Stimulated activated CD4-positive, alpha-beta T cell treated with anti-CD3 and anti-CD28 coated beads, Interleukin-12 subunit alpha, Interleukin-12 subunit beta, amount 100 ng/mL, for 48 hours (primary cell): Measurements from ENCODE around the gene KRTAP10-5.
"Not testable (repeated sequence)": the region's sequence is repeated elsewhere in the genome, so short reads cannot be mapped to it uniquely, and the experiment has no call there.

ENCODE experiments used
- DNase-seq, 3 donors: peaks; one replicate each; pipeline ENCODE4 v3.0.0-alpha.2; 2020; ENCODE audit warnings: low read depth in 2 of 3, low spot score in 1 of 3

The KRTAP10-5 gene

DNA sequence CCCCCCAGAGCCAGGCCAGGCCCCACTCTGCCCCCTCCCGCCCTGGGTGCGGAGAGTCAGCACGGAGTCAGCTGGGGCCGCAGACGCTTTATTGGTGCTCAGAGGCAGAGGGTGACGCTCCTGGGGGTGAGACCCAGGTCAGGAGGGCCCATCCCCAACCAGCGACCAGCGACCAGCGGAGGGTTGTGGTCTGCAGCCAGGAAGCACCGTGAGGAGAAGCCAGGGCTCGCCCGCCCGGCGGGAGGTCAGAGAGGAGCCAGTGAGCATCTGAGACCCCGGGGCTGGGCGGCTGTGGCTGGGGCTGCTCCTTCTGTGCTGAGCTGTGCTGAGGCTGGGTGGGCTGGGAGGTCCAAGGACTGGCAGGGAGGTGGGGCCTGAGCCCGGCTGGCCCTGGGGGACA is 30.1 kb downstream of the KRTAP10-5 start:
- not testable (repeated sequence) for DNase-seq

DNA sequence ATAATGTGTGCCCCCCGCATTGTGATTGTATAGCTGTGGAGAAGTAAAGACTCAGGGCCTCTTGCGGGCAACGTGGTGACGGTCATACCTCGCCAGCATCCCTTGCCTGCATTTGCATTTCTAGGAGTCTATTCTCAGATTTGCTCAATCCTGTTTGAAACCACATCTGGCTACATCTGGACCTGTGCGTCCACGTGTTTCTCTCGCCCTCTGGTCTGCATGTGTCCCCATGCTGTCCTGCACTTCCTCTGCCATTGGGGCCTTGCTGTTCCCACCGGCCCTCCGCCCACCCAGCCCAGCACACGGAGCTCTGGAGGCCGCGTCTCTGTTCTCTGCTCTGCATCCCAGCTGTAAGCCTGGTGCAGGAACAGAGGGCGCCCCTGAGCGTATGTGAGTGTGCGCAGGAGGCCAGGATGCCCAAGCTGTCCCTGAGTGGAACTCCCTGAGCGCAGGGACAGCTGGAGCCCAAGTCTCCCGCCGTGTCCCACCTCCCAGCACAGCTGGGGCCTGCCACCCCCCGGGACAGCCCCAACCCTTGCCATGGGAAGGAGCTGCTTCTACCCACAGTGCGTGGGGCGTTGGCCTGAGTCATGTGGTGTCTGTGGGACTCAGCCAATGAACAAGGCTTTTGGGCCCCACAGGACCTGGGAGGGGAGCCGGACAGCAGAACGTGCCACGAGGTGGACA is 30.7 kb downstream of the KRTAP10-5 start:
- no peak for DNase-seq

DNA sequence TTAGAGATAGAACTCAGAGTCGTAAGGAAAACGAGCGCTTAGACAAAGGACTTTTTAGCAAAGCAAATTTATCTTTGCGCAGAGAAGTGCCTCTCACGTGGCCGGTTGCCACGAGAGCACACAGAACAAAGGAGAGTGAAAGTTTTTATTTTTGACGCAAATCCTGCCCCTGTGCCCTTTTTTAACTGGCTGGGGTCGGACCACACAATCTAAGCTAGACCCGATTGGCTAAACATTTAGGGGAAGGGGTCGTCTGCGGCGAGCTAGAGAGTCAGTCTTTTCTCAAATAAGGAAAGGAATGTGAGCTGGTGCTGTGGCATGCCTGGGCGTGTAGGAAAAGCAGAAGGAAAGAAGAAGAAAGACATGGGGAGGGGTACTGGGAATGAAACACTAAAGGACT is 31.5 kb downstream of the KRTAP10-5 start:
- DNase-seq: no peak

DNA sequence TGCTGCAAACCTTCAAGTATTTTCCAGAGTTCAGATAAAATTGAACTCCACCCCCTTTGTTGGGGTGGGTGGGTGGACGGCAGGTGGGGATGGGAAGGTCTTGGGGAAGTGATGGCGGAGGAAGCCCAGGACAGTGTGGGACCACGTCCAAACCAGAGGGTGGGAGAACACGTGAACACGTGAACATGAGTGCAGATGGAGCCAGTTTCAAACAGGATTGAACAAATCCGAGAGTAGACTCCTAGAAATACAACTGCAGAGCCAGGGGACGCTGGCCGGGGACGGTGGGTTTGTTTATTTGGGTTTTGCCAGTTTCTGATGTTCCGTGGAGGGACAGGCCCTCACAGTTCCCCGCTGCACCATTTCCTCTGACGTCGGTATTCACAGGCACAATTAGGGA is 32.0 kb downstream of the KRTAP10-5 start:
- no peak for DNase-seq

DNA sequence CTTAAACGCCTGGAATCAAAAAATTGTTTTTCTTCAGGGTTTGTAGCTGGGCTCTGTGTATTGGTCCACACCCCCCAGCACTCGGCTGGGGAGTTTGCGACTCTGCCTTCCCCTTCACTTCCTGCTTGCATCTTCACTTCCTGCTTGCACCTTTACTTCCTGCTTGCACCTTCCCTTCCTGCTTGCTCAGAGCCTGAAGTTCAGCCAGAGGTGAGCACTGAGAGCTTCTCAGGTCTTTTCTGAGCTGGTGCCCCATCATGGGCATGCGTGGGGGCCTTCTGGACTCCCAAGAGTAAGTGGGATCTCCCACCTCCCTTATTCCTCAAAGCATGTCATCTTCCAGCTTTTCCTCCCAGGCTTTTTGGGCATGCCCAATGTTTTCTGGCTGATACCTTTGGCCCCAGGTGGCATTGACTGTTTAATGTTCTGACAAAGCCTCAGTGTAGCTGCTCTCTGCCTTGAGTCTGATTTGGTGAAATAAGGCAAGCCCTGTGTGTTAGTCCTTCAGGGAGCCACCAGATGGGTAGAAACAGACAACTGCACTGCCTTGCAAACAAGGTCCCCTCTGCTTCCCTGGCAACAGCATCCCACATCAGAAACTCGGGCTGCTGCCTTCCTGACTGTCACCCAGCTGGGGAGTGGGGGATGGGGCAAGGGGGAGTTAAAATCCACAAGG is 32.6 kb downstream of the KRTAP10-5 start:
- DNase-seq: peak in 1 of 3 donors; percentile 6

DNA sequence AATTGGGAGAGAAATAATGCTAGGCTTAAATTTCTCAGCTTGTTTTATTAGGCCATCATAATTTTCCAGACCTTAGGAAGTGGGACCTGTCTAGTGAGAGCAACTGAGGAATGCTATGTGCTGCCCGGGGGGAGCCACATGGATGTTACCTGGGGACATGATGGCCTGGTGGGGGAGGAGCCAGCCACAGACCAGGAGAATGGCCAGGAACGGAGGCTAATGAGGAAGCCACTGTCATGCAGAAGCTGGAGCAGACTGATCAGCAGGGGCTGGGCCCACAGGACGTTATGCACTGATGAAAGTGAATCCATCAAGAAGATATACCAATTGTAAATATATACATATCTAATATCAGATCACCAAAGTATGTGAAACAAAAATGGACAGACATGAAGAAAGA is 35.8 kb downstream of the KRTAP10-5 start:
- no peak for DNase-seq

DNA sequence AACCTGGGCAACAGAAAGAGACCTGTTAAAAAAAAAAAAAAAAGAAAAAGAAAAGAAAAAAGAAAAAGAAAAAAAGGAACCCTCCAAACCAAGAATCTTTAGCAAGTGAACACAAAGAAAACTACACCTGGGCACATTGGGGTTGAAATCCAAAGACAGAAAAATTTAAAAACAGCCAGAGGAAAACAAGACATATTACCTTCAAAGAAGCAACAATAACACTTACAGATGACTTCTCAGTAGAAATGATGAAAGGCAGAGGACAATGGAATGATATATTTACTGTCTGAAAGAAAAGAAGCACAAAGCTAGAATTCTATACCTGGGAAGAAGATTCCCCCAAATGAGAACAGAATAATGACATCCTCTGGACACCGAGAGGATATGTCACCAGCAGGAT is 37.7 kb downstream of the KRTAP10-5 start:
- no peak for DNase-seq

DNA sequence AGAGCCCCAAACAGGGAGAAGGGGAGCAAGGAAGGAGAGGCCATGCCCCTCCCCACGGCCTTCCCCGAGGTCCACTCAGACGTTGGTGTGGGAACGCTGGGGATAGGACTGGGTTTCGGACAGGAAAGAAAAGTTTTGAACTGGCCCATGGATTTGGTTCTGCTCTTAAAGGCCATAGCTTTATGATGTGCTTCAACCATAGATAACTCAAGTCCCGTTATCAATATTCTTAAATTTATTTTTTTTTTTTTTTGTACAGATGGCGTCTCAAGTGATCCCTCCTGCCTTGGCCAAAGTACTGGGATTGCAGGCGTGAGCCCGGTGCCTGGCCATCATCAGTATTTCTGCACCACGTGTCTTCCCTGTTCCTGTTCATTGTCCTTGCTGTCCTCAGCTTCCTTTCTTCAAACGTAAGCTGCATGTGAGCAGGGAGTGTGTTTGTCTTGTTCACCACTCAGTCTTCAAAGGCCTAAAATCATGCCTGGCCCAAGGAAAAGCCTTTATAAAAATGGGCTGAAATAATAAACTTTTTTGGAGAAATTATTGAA is 39.6 kb downstream of the KRTAP10-5 start:
- DNase-seq: no peak

DNA sequence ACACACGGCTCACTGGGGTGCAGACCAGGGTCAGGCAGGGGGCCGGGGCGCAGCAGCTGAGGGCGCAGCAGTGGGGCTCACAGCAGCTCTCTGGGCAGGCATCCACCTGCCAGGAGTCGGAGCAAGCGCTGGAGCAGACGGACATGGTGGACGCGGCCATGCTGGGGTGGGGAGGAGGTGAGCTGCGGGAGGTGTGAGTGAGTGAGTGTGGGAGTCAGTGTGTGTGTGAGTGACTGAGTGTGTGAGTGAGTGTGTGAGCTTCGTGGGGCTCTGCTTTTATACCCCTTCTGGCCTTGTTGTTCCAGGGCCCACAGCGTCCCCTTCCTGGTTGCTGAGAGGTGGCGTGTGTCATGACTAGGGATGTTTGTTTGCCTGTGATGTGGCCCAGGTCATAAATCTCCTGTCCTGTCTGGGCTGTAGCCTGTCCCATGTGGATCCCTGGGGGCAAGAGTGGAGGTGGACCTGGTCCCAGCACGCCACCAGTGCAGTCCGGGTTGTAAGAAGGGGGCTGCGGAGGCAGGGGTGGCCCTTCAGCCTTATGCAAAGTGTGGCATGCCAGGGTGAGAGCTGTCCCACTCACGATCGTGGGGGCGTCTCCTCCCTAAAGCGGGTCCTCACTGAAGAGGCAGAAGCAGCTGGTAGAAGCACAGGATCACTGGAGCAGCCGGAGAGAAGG is 40.3 kb downstream of the KRTAP10-5 start, which contains the start of gene KRTAP10-1:
KRTAP10-1 (minus strand) TSS at position 205 of the 676 bp plus-strand sequence; CDS start at position 160, 45 bp downstream.
- DNase-seq: no peak

DNA sequence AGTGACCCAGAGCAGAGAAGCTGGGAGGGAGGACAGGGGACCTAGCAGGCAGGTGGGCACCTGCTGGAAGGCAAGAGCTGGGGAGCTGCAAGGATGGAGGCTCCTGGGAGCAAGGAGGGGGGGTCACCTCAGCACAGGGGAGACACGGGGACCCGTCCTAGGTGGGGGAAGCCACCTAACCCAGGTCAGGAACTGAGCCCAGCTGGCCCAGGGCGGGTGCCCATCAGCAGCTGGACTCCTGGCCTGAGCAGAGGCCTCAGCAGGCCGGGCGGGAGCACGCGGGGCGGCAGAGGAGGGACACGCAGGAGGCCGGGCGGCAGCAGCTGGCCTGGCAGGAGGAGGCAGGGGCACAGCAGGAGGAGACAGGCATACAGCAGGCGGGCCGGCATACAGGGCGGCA is 41.4 kb downstream of the KRTAP10-5 start:
- DNase-seq: no peak

DNA sequence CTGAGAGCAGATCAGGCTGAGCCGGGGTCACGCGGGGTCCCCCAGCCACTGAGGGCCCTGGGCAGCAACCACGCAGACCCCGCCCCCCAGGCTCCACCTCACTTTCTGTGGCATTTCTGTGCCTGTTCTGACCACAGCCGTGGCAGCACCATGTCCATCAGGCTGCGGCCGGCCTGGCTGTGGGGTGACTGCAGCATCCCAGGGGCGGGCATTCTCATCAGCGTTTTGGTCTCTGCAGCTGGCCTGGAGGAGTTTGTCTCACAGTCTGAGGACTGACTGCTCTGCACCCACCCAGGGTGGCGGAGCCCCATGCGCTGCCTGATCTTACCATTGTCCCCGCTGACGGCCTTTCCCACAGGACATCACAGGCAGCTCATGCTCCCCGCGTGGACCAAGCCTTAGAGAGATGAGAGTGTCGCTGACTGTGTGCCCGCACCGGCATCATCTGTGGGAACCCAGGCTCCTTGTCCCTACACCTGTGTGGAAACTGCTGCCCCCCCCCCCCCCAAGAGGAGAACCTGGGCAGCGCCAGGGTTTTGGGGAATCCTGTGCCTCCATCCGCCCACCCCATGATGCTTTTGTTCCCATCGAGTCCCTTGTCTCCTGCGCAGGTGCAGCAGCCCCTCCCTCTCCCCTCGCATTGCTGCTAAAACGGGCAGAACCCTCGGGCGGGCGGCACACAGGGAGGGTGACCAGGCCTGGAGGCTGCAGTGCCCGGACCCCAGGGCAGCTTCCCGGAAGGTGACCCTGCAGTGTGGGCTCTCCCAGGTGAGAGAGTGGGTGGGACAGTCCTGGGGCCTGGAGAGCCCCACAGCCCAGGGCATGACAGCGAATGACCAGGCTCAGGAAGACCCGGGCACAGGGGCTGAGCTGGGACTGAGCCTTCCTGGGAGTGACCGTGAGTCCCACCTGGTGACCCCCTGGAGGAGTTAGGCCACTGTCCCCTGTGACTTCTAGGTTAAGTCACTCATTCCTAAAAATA is 42.2 kb downstream of the KRTAP10-5 start:
- DNase-seq: no peak

DNA sequence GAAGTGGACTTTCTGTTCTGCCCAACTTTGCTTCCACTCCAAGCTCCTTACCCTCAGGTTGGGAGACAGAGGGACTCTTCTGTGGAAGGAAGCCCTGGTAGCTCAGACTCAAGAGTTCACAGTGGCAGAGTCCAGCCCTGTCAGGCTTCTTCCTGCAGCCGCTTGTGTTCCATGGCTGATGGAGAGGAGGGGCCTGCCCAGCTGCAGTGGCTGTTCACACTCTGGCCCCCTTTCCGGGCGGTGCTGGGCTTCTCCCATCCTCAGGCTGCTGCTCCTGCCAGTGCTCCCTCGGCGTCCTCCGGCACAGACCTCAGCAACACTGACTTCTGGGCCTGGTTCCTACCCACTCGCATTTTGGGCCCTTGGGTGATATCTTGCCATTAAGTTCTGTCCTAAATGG is 44.4 kb downstream of the KRTAP10-5 start:
- no peak for DNase-seq

DNA sequence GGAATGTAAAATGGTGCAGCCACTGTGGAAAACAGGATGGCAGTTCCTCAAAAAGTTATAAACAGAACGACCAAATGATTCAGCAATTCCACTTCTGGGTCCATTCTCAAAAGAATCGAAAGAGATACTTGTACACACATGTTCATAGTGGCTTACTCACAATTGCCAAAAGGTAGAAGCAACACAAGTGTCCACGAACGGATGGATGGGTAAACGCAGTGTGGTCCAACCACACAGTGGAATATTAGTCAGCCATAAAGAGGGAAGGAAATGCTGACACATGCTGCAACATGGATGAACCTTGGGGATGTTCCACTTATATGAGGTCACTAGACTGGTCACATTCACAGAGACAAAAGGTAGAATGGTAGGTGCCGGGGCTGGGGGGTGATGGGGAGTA is 45.7 kb downstream of the KRTAP10-5 start:
- no peak for DNase-seq

DNA sequence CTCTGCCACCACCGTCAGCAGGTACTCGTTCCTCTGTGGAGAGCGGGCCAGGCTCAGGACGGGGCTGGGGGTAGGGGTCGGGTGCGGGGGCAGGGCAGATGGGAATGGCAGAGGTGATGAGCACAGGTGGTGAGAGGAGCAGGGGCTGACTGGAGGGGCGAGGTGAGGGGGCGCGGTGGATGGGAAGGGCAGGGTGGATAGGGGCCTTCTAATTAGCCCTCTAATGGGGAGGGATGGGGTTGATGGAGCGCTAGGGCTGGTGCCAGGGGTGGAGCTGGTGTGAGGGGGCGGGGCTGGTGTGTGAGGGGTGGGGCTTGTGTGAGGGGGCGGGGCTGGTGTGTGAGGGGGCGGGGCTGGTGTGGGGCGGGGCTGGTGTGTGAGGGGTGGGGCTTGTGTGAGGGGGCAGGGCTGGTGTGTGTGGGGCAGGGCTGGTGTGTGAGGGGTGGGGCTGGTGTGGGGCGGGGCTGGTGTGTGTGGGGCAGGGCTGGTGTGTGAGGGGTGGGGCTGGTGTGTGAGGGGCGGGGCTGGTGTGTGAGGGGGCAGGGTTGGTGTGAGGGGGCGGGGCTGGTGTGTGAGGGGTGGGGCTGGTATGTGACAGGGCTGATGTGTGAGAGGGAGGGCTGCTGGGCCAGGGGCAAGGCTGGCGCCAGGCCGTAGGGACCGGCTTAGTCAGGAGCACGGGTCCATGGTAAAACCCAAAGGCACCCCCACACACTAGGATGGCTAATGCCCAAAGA is 46.3 kb downstream of the KRTAP10-5 start:
- DNase-seq: no peak

DNA sequence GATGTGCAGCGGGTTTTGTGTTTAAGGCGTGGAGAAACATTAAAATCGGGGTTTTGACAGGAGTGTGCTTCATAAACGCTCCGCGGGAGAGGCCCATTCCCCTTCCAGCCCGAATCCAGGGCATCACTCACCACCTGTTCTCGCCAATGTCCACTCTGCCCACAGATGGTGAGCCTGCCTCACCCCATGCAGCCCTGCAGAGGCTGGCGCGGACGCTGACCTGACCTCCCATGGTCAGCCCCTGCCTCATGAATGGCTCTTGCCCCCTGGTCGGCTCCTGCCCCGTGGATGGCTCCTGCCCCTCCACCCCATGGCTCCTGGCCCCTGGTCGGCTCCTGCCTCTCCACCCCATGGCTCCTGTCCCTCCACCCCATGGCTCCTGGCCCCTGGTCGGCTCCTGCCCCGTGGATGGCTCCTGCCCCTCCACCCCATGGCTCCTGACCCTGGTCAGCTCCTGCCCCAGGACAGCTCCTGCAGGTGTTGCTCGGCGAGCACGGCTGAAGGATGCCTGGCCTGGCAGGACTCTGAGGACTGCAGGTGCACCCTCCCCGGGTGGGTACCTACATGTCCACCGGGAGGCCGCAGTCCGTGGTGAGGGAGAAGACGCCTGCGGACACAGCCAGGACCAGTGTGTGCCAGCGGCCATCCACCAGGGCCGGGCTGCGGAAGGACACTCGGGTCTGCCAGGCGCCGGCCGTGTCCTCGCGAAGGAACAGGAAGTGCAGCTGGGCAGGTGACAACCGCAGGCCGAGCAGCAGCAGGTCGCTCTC is 47.1 kb downstream of the KRTAP10-5 start:
- DNase-seq: no peak

DNA sequence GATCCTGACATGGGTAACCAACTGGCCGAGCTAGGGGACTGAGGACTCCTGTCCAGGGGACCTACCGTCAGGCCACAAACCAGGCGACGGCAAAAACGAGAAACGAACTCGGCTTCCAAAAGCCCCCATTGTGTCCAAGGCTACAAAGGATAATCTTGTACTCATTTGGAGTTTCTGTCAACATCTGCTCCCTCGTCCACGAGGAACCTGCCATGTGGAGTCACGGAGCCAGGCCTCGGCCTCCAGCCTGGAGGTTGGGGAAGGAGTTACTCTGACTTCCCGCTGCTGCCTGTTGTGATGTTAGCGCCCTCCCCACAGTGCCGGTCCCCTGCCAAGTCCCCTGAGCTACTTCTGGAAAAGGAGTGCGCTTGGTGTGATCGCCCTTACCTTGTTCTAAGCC is 47.7 kb downstream of the KRTAP10-5 start:
- DNase-seq: no peak

DNA sequence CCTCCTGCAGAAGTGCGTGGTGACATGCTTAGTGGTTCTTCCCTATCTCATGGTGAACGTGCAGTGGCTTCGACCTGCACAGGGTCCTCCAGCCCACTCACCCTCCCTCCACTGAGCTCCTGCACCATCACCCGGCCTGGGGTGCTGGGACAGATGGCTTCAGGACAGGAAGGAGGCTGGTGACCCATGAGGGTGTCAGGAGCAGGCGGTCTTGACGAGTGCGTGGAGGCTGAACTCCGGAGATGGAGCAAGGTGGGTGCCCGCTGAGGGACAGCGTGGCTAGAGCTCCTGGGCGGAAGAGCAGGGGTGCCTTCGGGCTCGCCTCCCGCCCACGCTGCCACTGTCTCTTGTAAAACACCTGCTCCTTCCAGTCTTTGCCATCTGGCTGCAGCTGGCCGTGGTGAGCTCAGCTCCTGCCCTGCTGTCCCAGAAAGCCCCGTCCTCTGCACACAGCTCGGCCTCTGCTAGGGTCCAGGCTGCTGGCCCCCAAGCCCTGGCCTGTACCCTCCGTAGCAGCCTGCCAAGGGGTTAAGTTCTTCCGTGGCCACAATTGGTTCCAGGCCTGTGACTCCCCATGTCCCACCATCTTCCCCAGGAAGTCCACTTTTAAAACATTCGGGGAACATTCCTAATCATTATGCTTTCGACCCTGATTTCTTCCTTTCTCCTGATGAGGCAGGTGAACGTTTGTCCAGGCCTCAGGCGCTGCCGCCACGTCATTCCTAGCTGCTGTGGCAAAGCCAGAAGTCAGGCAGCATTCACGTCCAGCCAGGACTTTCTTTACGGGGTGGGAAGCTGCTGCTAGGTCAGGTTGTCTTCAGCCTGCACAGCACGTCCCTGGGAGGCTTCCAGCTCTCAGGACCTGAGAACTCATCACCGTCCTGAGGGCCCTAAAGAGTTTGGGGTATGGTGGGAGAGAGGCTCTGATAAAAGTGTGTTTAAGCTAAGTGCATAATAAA is 48.5 kb downstream of the KRTAP10-5 start:
- DNase-seq: no peak

DNA sequence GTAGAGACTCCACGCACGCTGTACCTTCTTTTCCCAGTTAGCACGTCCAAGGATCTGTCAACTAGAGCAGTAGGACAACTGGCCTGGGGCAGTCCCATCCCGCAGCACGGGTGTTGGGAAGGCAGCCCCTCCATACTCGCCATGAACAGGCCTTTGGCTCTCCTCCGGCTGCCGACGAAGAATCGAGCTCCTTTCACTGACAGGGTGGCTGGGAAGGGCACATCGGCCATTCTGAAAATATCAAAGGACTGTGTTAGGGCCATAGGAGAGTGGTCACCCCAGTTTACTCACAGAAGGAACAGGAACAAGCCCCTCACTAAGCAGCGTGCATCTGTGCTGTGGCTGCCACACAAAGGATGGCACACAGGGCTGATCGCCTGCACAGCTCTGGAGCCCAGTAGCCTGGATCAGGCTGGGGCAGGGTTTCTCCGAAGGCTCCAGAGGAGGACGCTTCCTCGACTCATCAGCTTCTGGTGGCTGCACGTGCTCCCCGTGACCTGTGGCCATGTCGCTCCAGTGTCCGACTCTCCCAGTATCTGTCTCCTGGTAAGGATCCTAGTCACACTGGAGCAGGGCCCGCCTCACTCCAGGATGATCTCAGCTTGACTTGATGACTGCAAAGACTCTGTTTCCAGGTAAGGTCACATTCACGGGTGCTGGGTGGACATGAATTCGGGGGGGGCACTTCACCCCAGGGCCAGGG is 49.4 kb downstream of the KRTAP10-5 start:
- no peak for DNase-seq
